Stomach (tissue), 4 donors: ENCODE data around the gene TNNI2.

Experiments
- CTCF ChIP-seq, 7 experiments: fragments of 450-650 bp in 4 of 7; fragments of 200-600 bp in 3 of 7; sonication (generic) in 3 of 7; IDR thresholded peaks; one replicate each; pipeline ENCODE4 v1.5.1; 2016 to 2019; ENCODE audit warnings: antibody characterized with exemption in 7 of 7, control low read depth in 2 of 7, mild to moderate bottlenecking in 1 of 7
- POLR2AphosphoS5 ChIP-seq, 3 donors: sonication (generic); formaldehyde crosslinking; IDR thresholded peaks; one replicate each; pipeline ENCODE4 v1.6.1; 2016; ENCODE audit warnings: antibody characterized with exemption in 3 of 3

- TF ChIP-seq CTCF (IDR thresholded peaks at IDR 0.05) (no peak), POLR2AphosphoS5 (IDR thresholded peaks at IDR 0.05) (no peak)
These were observed 14.4 kb upstream of the TNNI2 start for GRCh38 chr11:1824221-1825038.
